Small intestine (tissue), 7 donors: Measurements from ENCODE around the gene MTHFD2L. TPM values are rescaled to one million over a fixed set of nuclear protein-coding genes. Genes with fewer than 3 reads are reported as not detected.
A peak's percentile ranks its signal among the peaks of the same experiment; 100 is the strongest.

ENCODE experiments used
- DNase-seq, 2 donors: peaks; one replicate each; pipeline versions ENCODE4 v3.0.0 to v3.0.0-alpha.2; 2013
- FAIRE-seq: peaks from 2 replicates; lab custom pipeline; 2012; peaks lifted over from hg19 to GRCh38; lab: Jason Lieb, UNC
- H3K27ac ChIP-seq, 3 donors: one replicate each; pipeline ENCODE4 v1.5.1; 2013; ENCODE audit warnings: low read length in 2 of 3, mild to moderate bottlenecking in 2 of 3, control low read depth in 1 of 3, inconsistent platforms in 1 of 3, low read depth in 1 of 3, moderate library complexity in 1 of 3
- H3K27me3 ChIP-seq, 3 donors: one replicate each; pipeline ENCODE4 v1.6.1; 2013; ENCODE audit warnings: low read length in 3 of 3, inconsistent platforms in 1 of 3; ENCODE audit not compliant: control insufficient read depth in 3 of 3, insufficient read depth in 3 of 3
- H3K36me3 ChIP-seq, 3 donors: one replicate each; pipeline ENCODE4 v1.6.1; 2013; ENCODE audit warnings: low read length in 3 of 3, inconsistent platforms in 1 of 3, low read depth in 1 of 3, mild to moderate bottlenecking in 1 of 3, moderate library complexity in 1 of 3; ENCODE audit not compliant: control insufficient read depth in 3 of 3, insufficient read depth in 2 of 3
- H3K4me1 ChIP-seq, 3 donors: one replicate each; pipeline ENCODE4 v1.6.1; 2013; ENCODE audit warnings: low read length in 2 of 3, inconsistent platforms in 1 of 3, low read depth in 1 of 3, mild to moderate bottlenecking in 1 of 3, moderate library complexity in 1 of 3; ENCODE audit not compliant: control insufficient read depth in 3 of 3, insufficient read depth in 2 of 3
- H3K4me3 ChIP-seq, 3 donors: one replicate each; pipeline ENCODE4 v1.5.1; 2013; ENCODE audit warnings: low read length in 3 of 3, control low read depth in 1 of 3, inconsistent platforms in 1 of 3, low read depth in 1 of 3, mild to moderate bottlenecking in 1 of 3, moderate library complexity in 1 of 3
- H3K9me3 ChIP-seq, 2 donors: one replicate each; pipeline ENCODE4 v1.6.1; 2013; ENCODE audit warnings: low read depth in 1 of 2, low read length in 1 of 2; ENCODE audit not compliant: control insufficient read depth in 2 of 2, insufficient read depth in 1 of 2
- WGBS, 3 donors: extraction: QIAGEN DNeasy Blood & Tissue Kit; methylation state at CpG; one replicate each; pipeline ENCODE4 v1.1.7; 2013; 5-methylcytosine and 5-hydroxymethylcytosine counted together
- polyA plus RNA-seq, 4 donors: library from polyadenylated mRNA; stranded (reverse) in 3 of 4; unstranded in 1 of 4; fragments of 200-250 nt in 3 of 4; fragments of 120-200 nt in 1 of 4; gene quantifications; one replicate each; pipeline versions ENCODE4 v1.2.1 to v1.2.3, GENCODE V29; 2013
- donor health status: healthy with polysubstance abuse.
- donor health status: control.
- donor health status: control.
- donor health status: Bipolar disorder and iron deficiency.
- donor health status: healthy.

Gene MTHFD2L
- polyA plus RNA-seq, 4 donors = 4.1 to 14.7 (median 6.6) TPM

- no peaks in the 10 kb centered on the region for H3K4me1 ChIP-seq
- 89 to 92% (median 92%) methylated on average over 2 of the region's 2 CpGs for WGBS, 3 donors
- H3K27me3 ChIP-seq = no peaks in the 10 kb centered on the region
- no peak overlapping the region for H3K27ac ChIP-seq
- no peak for FAIRE-seq
- H3K36me3 ChIP-seq = no peaks in the 10 kb centered on the region
- H3K9me3 ChIP-seq = no peaks in the 10 kb centered on the region
- no peak overlapping the region for H3K4me3 ChIP-seq
- no peak for DNase-seq
Observed at GRCh38 chr4:74314329-74314728, 156.4 kb downstream of the MTHFD2L start.

- no peaks in the 10 kb centered on the region for H3K27me3 ChIP-seq
- no peak for FAIRE-seq
- H3K4me1 ChIP-seq = no peaks in the 10 kb centered on the region
- no peak overlapping the region for H3K27ac ChIP-seq
- no peaks in the 10 kb centered on the region for H3K9me3 ChIP-seq
- no peak overlapping the region for H3K4me3 ChIP-seq
- DNase-seq = no peak
- 77 to 80% (median 79%) methylated on average over 2 of the region's 2 CpGs for WGBS, 3 donors
- H3K36me3 ChIP-seq = no peaks in the 10 kb centered on the region
Observed at GRCh38 chr4:74314944-74315343, 157.0 kb downstream of the MTHFD2L start.

- DNase-seq (no peak), FAIRE-seq (no peak)
- Histone ChIP-seq H3K27me3 (no peaks in the 10 kb centered on the region), H3K27ac (no peak overlapping the region), H3K36me3 (no peaks in the 10 kb centered on the region), H3K4me3 (no peak overlapping the region), H3K4me1 (no peaks in the 10 kb centered on the region), H3K9me3 (no peaks in the 10 kb centered on the region)
- WGBS, 3 donors = 85 to 92% (median 91%) methylated on average over 5 of the region's 5 CpGs
Observed at GRCh38 chr4:74315376-74315775, 157.5 kb downstream of the MTHFD2L start.

GRCh38 chr4:74316397-74316796 lies 158.5 kb downstream of the MTHFD2L start:
- no peaks in the 10 kb centered on the region for H3K27me3 ChIP-seq
- H3K36me3 ChIP-seq = no peaks in the 10 kb centered on the region
- peaks cover 0 to 4% (median 4%) of the 10 kb centered on the region in 3 donors for H3K4me1 ChIP-seq
- H3K27ac ChIP-seq = no peak overlapping the region
- no peak for FAIRE-seq
- H3K9me3 ChIP-seq = no peaks in the 10 kb centered on the region
- H3K4me3 ChIP-seq = no peak overlapping the region
- 53 to 57% (median 53%) methylated on average over 2 of the region's 2 CpGs for WGBS, 3 donors
- no peak for DNase-seq

GRCh38 chr4:74317616-74318246 lies 159.8 kb downstream of the MTHFD2L start:
- no peak overlapping the region for H3K4me3 ChIP-seq
- 73 to 87% (median 75%) methylated on average over 3 of the region's 3 CpGs for WGBS, 3 donors
- no peaks in the 10 kb centered on the region for H3K36me3 ChIP-seq
- DNase-seq (no peak), FAIRE-seq (no peak)
- H3K27me3 ChIP-seq = no peaks in the 10 kb centered on the region
- no peaks in the 10 kb centered on the region for H3K9me3 ChIP-seq
- peaks cover 0 to 4% (median 4%) of the 10 kb centered on the region in 3 donors for H3K4me1 ChIP-seq
- no peak overlapping the region for H3K27ac ChIP-seq

GRCh38 chr4:74318276-74318675 lies 160.4 kb downstream of the MTHFD2L start:
- H3K9me3 ChIP-seq = no peaks in the 10 kb centered on the region
- no peak for DNase-seq
- no peak overlapping the region for H3K4me3 ChIP-seq
- H3K36me3 ChIP-seq = no peaks in the 10 kb centered on the region
- 70 to 84% (median 77%) methylated on average over 2 of the region's 2 CpGs for WGBS, 3 donors
- no peak overlapping the region for H3K27ac ChIP-seq
- no peaks in the 10 kb centered on the region for H3K27me3 ChIP-seq
- FAIRE-seq = no peak
- peaks cover 0 to 4% (median 4%) of the 10 kb centered on the region in 3 donors for H3K4me1 ChIP-seq

GRCh38 chr4:74319470-74319869 lies 161.6 kb downstream of the MTHFD2L start:
- 75 to 85% (median 84%) methylated on average over 6 of the region's 6 CpGs for WGBS, 3 donors
- H3K27me3 ChIP-seq = no peaks in the 10 kb centered on the region

GRCh38 chr4:74320559-74321118 lies 162.7 kb downstream of the MTHFD2L start:
- Histone ChIP-seq H3K36me3 (no peaks in the 10 kb centered on the region), H3K9me3 (no peaks in the 10 kb centered on the region), H3K4me1 (peaks cover 0 to 4% (median 4%) of the 10 kb centered on the region in 3 donors), H3K4me3 (no peak overlapping the region), H3K27ac (no peak overlapping the region), H3K27me3 (no peaks in the 10 kb centered on the region)
- FAIRE-seq (no peak), DNase-seq (peak; percentile 80 to 82)
- 33 to 40% (median 40%) methylated on average over 4 of the region's 4 CpGs for WGBS, 3 donors

More at GRCh38 chr4:74319470-74319869, 161.6 kb downstream of the MTHFD2L start:
- Histone ChIP-seq H3K9me3 (no peaks in the 10 kb centered on the region), H3K4me3 (no peak overlapping the region), H3K36me3 (no peaks in the 10 kb centered on the region), H3K27ac (no peak overlapping the region), H3K4me1 (peaks cover 0 to 4% (median 4%) of the 10 kb centered on the region in 3 donors)
- FAIRE-seq (no peak), DNase-seq (no peak)
